Measurements from ENCODE around the gene MACO1. TPM values are rescaled to one million over a fixed set of nuclear protein-coding genes. Genes with fewer than 3 reads are reported as not detected.
"Not testable (repeated sequence)": the region's sequence is repeated elsewhere in the genome, so short reads cannot be mapped to it uniquely, and the experiment has no call there.

The MACO1 gene
- total RNA-seq, 1 experiment from 2014 or later = 9.8 TPM

GRCh38 chr1:25506566-25507463 is 76.1 kb downstream of the MACO1 start:
- H3K9me3 ChIP-seq (ENCODE audit: control insufficient read depth in 1 of 2, insufficient read depth in 1 of 2, low read depth in 1 of 2, low read length in 2 of 2); H3K36me3 ChIP-seq (ENCODE audit: control insufficient read depth in 1 of 2, insufficient read depth in 2 of 2, low read length in 2 of 2); H2AFZ ChIP-seq (ENCODE audit: low read depth, low read length, poor library complexity, severe bottlenecking); H3K9me2 ChIP-seq (ENCODE audit: insufficient read depth); H3K27me3 ChIP-seq (ENCODE audit: insufficient read depth, low read length); intact Hi-C loops (cut with micrococcal nuclease); BruUV-seq (replicated peaks); RAD21 ChIA-PET (ENCODE audit: low non-redundant PET in 1 of 2, low total read pairs in 2 of 2, uncharacterized antibody in 2 of 2, unreplicated experiment in 2 of 2); ATAC-seq; H3K27ac ChIP-seq (ENCODE audit: low read depth, low read length); DNase-seq (ENCODE audit: low read depth, low spot score); H3K79me2 ChIP-seq (ENCODE audit: insufficient read depth, low read length); POLR2A ChIA-PET; H4K20me1 ChIP-seq (ENCODE audit: insufficient read depth); H3K9ac ChIP-seq (ENCODE audit: low read length): not testable (repeated sequence)
- CTCF ChIA-PET = interaction anchor here (1.5 kb wide), 1 partner anchor 13 kb away, joined by 5 read pairs; no protein-coding TSS in a partner anchor
- Histone ChIP-seq H3K4me2 (ENCODE audit: low read length) (peak overlapping the region; percentile 45), H3K4me3 (replicated peaks in 1 of 2; ENCODE audit: low read depth in 1 of 2, low read length in 2 of 2) (peak overlapping the region; percentile 16 to 19; a peak in 2 of 4 replicates), H3K4me1 (ENCODE audit: control insufficient read depth in 1 of 2, insufficient read depth in 2 of 2, low read length in 2 of 2) (peaks cover 10 to 18% of the 10 kb centered on the region in 2 experiments)

GRCh38 chr1:25513666-25514065 is 83.0 kb downstream of the MACO1 start:
- DNase-seq (ENCODE audit: low read depth, low spot score) = no peak
- intact Hi-C loops (cut with micrococcal nuclease) = no loop called here
- H3K36me3 ChIP-seq (ENCODE audit: control insufficient read depth in 1 of 2, insufficient read depth in 2 of 2, low read length in 2 of 2) = no peaks in the 10 kb centered on the region
- no peaks in the 10 kb centered on the region for H3K9me2 ChIP-seq (ENCODE audit: insufficient read depth)
- H3K9me3 ChIP-seq (ENCODE audit: control insufficient read depth in 1 of 2, insufficient read depth in 1 of 2, low read depth in 1 of 2, low read length in 2 of 2) = no peaks in the 10 kb centered on the region
- H3K27ac ChIP-seq (ENCODE audit: low read depth, low read length) = no peak overlapping the region
- H3K79me2 ChIP-seq (ENCODE audit: insufficient read depth, low read length) = no peaks in the 10 kb centered on the region
- no peaks in the 10 kb centered on the region for H3K4me1 ChIP-seq (ENCODE audit: control insufficient read depth in 1 of 2, insufficient read depth in 2 of 2, low read length in 2 of 2)
- no peak overlapping the region for H3K4me3 ChIP-seq (replicated peaks in 1 of 2; ENCODE audit: low read depth in 1 of 2, low read length in 2 of 2)
- no peak overlapping the region for H3K9ac ChIP-seq (ENCODE audit: low read length)
- no peak for ATAC-seq
- H3K4me2 ChIP-seq (ENCODE audit: low read length) = no peak overlapping the region
- H4K20me1 ChIP-seq (ENCODE audit: insufficient read depth) = no peaks in the 10 kb centered on the region
- POLR2A ChIA-PET = no interaction called here
- RAD21 ChIA-PET (ENCODE audit: low non-redundant PET in 1 of 2, low total read pairs in 2 of 2, uncharacterized antibody in 2 of 2, unreplicated experiment in 2 of 2) = no interaction called here
- no peak overlapping the region for H2AFZ ChIP-seq (ENCODE audit: low read depth, low read length, poor library complexity, severe bottlenecking)
- no TSS peak for BruUV-seq (replicated peaks)
- H3K27me3 ChIP-seq (ENCODE audit: insufficient read depth, low read length) = no peaks in the 10 kb centered on the region
- CTCF ChIA-PET = interaction anchor here (1.3 kb wide), 1 partner anchor 10 kb away, joined by 5 read pairs; no protein-coding TSS in a partner anchor
- TF ChIP-seq CTCF (IDR thresholded peaks at IDR 0.05 in 2 of 3, conservative IDR thresholded peaks at IDR 0.05 in 1 of 3; ENCODE audit: borderline replicate concordance in 1 of 3, insufficient read depth in 1 of 3, low read depth in 2 of 3, low read length in 2 of 3) (no peak), POLR2A (IDR thresholded peaks at IDR 0.05; ENCODE audit: borderline replicate concordance, extremely low read depth, insufficient read depth, insufficient read length) (no peak), ZFX (IDR thresholded peaks at IDR 0.05) (no peak), POLR2AphosphoS5 (IDR thresholded peaks at IDR 0.05; ENCODE audit: low read depth, low read length) (no peak), SIN3A (IDR thresholded peaks at IDR 0.05; ENCODE audit: low read depth) (no peak), JUND (IDR thresholded peaks at IDR 0.05) (no peak), EGR1 (IDR thresholded peaks at IDR 0.05; ENCODE audit: low read depth) (no peak), YY1 (IDR thresholded peaks at IDR 0.05; ENCODE audit: extremely low read depth, insufficient replicate concordance, low read depth, low read length) (no peak), REST (IDR thresholded peaks at IDR 0.05; ENCODE audit: low read depth) (no peak)
